ENCODE measurements around the gene IL12B.

GRCh38 chr5:159359408-159359807 lies 29.1 kb upstream of the IL12B start:
- TF ChIP-seq CTCF (conservative IDR thresholded peaks at IDR 0.05): no peak
- TF ChIP-seq ZFX (IDR thresholded peaks at IDR 0.05): no peak

Data from C4-2B (cell line).